Hematopoietic multipotent progenitor cell treated with erythropoietin and hydrocortisone succinate and interleukin-3 and kit ligand, for 4 days (in vitro differentiated cells): ENCODE results near the gene TTN.
"Not testable (repeated sequence)": the region's sequence is repeated elsewhere in the genome, so short reads cannot be mapped to it uniquely, and the experiment has no call there.

Experiments used
- DNase-seq: peaks from one replicate; pipeline ENCODE4 v3.0.0-alpha.2; 2015

Gene TTN

GRCh38 chr2:178732913-178733312 is 74.3 kb downstream of the TTN start:
- DNase-seq: no peak

- no peak for DNase-seq
Measured at GRCh38 chr2:178731300-178731699, 75.9 kb downstream of the TTN start.

GRCh38 chr2:178730049-178730448 is 77.2 kb downstream of the TTN start:
- DNase-seq: no peak

GRCh38 chr2:178723786-178724346 is 83.4 kb downstream of the TTN start:
- no peak for DNase-seq

GRCh38 chr2:178722296-178722695 is 84.9 kb downstream of the TTN start:
- no peak for DNase-seq

- no peak for DNase-seq
Measured at GRCh38 chr2:178718988-178719387, 88.2 kb downstream of the TTN start.

- DNase-seq: no peak
Measured at GRCh38 chr2:178718283-178718682, 88.9 kb downstream of the TTN start.

GRCh38 chr2:178716394-178716793 is 90.8 kb downstream of the TTN start:
- DNase-seq: no peak

GRCh38 chr2:178715366-178715765 is 91.9 kb downstream of the TTN start:
- DNase-seq: no peak

GRCh38 chr2:178707476-178707875 is 99.7 kb downstream of the TTN start:
- no peak for DNase-seq

- DNase-seq: no peak
Measured at GRCh38 chr2:178704876-178705275, 102.3 kb downstream of the TTN start.

GRCh38 chr2:178702361-178702760 is 104.9 kb downstream of the TTN start:
- no peak for DNase-seq

GRCh38 chr2:178700922-178701342 is 106.3 kb downstream of the TTN start:
- DNase-seq: peak; percentile 65

- no peak for DNase-seq
Measured at GRCh38 chr2:178700136-178700535, 107.1 kb downstream of the TTN start.

GRCh38 chr2:178692845-178693244 is 114.4 kb downstream of the TTN start:
- DNase-seq: no peak

- no peak for DNase-seq
Measured at GRCh38 chr2:178689808-178690207, 117.4 kb downstream of the TTN start.

- DNase-seq: no peak
Measured at GRCh38 chr2:178683877-178684276, 123.3 kb downstream of the TTN start.

- no peak for DNase-seq
Measured at GRCh38 chr2:178681081-178681480, 126.1 kb downstream of the TTN start.

GRCh38 chr2:178679891-178680290 is 127.3 kb downstream of the TTN start:
- peak; percentile 18 for DNase-seq

GRCh38 chr2:178677599-178677998 is 129.6 kb downstream of the TTN start:
- DNase-seq: peak; percentile 2

- DNase-seq: no peak
Measured at GRCh38 chr2:178676046-178676445, 131.2 kb downstream of the TTN start.

GRCh38 chr2:178674122-178674521 is 133.1 kb downstream of the TTN start:
- no peak for DNase-seq

- DNase-seq: no peak
Measured at GRCh38 chr2:178666458-178666857, 140.8 kb downstream of the TTN start.

GRCh38 chr2:178658480-178658879 is 148.7 kb downstream of the TTN start:
- DNase-seq: not testable (repeated sequence)

- DNase-seq: no peak
Measured at GRCh38 chr2:178650554-178650953, 156.7 kb downstream of the TTN start.

GRCh38 chr2:178644919-178645318 is 162.3 kb downstream of the TTN start:
- no peak for DNase-seq
